PFSK-1 (cell line): ENCODE data around the gene EYA3.

Experiments used
- FOXP2 ChIP-seq: optimal IDR thresholded peaks from 2 replicates; pipeline ENCODE3; 2011; ENCODE audit warnings: borderline replicate concordance, control low read depth, inconsistent platforms; ENCODE audit not compliant: insufficient read depth; ENCODE audit errors: extremely low read length, extremely low read depth
- POLR2AphosphoS5 ChIP-seq: IDR thresholded peaks from 2 replicates; pipeline ENCODE4 v1.6.1; 2012; ENCODE audit warnings: low read depth, mild to moderate bottlenecking, control low read depth, low read length, moderate library complexity
- SIN3A ChIP-seq: IDR thresholded peaks from 2 replicates; pipeline ENCODE4 v1.6.1; 2012; ENCODE audit warnings: mild to moderate bottlenecking, low read length, moderate library complexity, borderline replicate concordance; ENCODE audit not compliant: insufficient read depth
- TAF1 ChIP-seq: IDR thresholded peaks from 2 replicates; pipeline ENCODE4 v1.6.1; 2012; ENCODE audit warnings: low read length, control low read depth, borderline replicate concordance; ENCODE audit not compliant: insufficient read depth
- TF ChIP-seq, protein P1 (sequence below), 2 experiments: IDR thresholded peaks; 2 replicates each; pipeline versions ENCODE4 v1.6.1 to v1.8.0; 2011 to 2012; ENCODE audit warnings: low read depth in 2 of 2, low read length in 2 of 2, control low read depth in 1 of 2, inconsistent platforms in 1 of 2, mild to moderate bottlenecking in 1 of 2, moderate library complexity in 1 of 2; ENCODE audit not compliant: insufficient read depth in 1 of 2

Gene EYA3

DNA sequence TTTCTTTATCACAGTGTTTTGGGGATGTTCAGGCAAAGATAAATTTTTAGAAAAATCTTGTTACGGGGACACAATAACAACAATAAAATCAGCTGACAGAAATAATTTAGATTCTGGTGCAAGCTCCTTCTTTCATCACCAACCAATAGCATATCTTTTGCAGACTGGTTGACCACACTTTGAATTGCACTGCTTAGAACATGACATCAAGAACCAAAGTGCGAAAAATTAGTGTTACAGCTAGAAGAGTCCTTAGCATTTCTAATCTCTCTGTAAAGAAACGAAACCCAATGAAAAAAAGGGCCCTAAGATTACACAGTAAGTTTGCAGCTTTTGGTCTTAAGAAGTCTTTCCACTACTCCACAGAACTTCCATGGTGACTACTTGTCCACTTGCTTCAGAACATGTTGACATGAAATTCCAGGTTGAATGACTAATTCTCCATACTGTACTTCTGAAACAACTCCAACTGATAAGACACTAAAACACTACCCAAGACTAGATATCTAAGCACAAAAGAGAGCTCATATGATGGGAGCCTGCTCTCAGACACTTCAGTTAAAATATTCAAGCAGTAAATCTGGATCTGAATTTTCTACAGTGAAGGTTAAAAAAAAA, 97.4 kb downstream of the EYA3 start:
- TF ChIP-seq POLR2AphosphoS5 (no peak), SIN3A (no peak), TAF1 (no peak), FOXP2 (no peak)
- TF ChIP-seq, protein P1, sequence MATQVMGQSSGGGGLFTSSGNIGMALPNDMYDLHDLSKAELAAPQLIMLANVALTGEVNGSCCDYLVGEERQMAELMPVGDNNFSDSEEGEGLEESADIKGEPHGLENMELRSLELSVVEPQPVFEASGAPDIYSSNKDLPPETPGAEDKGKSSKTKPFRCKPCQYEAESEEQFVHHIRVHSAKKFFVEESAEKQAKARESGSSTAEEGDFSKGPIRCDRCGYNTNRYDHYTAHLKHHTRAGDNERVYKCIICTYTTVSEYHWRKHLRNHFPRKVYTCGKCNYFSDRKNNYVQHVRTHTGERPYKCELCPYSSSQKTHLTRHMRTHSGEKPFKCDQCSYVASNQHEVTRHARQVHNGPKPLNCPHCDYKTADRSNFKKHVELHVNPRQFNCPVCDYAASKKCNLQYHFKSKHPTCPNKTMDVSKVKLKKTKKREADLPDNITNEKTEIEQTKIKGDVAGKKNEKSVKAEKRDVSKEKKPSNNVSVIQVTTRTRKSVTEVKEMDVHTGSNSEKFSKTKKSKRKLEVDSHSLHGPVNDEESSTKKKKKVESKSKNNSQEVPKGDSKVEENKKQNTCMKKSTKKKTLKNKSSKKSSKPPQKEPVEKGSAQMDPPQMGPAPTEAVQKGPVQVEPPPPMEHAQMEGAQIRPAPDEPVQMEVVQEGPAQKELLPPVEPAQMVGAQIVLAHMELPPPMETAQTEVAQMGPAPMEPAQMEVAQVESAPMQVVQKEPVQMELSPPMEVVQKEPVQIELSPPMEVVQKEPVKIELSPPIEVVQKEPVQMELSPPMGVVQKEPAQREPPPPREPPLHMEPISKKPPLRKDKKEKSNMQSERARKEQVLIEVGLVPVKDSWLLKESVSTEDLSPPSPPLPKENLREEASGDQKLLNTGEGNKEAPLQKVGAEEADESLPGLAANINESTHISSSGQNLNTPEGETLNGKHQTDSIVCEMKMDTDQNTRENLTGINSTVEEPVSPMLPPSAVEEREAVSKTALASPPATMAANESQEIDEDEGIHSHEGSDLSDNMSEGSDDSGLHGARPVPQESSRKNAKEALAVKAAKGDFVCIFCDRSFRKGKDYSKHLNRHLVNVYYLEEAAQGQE (IDR thresholded peaks at IDR 0.05; ENCODE audit: insufficient read depth in 1 of 2, low read depth in 2 of 2, low read length in 2 of 2) = no peak

DNA sequence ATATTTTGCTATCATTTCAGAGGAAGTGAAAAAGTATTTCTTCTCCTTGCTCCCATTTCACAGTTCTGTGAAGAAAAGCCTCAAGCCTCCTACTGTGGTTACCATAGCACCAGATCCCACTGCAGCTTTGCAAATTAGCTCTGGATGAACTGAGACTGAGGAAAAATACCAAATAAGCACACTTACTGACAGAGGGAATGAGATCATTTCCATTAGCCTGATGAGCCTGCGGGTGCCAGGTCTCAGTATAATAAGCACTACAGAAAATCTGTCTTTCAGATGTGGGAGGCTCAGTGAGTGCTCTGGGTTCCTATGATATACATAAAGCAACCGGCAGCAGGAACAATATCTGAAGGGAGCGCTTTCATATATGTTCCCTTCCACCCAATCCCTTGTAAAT, 107.3 kb downstream of the EYA3 start:
- TF ChIP-seq POLR2AphosphoS5 = no peak
- TF ChIP-seq, protein P1 (IDR thresholded peaks at IDR 0.05; ENCODE audit: insufficient read depth in 1 of 2, low read depth in 2 of 2, low read length in 2 of 2) = no peak
- TF ChIP-seq TAF1 = no peak
- TF ChIP-seq FOXP2 = no peak
- TF ChIP-seq SIN3A = no peak

DNA sequence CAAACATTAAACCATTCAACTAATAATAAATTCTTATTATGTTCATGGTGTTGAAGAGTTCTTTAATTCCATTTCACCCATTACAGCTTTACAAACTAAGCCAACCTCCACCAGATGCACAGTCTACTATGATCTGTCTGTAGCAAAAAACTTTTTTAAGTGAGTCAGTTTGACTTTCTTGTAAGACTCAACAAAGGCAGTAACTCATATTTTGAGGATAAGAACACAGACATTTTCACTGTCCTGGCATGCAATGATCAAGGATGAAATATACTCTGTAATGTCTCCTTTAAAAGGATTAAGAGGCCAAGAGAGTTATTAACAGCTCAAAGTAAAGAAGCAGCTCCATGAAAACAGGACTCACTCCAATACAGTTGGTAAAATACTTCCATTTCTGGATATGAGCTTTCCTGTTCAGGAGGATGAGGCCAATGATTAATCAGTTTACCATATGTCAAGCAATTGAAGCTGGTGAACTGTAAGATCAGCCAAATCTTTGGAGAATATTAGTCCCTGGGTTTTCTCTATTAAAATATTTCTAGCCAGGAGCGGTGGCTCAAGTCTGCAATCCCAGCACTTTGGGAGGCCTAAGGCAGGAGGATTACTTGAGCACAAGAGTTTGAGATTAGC, 108.1 kb downstream of the EYA3 start:
- TF ChIP-seq FOXP2 = no peak
- TF ChIP-seq POLR2AphosphoS5 = no peak
- TF ChIP-seq TAF1 = no peak
- TF ChIP-seq SIN3A = no peak
- TF ChIP-seq, protein P1 (IDR thresholded peaks at IDR 0.05; ENCODE audit: insufficient read depth in 1 of 2, low read depth in 2 of 2, low read length in 2 of 2) = no peak

DNA sequence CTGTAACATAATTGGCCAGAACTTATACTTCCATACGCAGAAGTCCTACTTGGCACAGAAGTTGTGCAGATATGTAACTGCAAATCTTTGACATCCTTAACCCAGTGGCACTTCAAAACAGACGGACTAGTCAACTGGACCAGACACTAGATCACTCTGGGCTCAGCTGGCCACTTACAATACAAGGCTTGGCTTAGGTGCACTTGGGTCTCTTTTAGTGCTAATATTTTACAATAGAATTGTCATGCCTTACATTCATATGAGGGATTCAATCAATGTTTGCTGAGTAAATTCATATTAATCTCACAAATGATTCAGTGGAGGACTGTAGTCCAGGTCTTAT, 108.6 kb downstream of the EYA3 start:
- TF ChIP-seq SIN3A = no peak

DNA sequence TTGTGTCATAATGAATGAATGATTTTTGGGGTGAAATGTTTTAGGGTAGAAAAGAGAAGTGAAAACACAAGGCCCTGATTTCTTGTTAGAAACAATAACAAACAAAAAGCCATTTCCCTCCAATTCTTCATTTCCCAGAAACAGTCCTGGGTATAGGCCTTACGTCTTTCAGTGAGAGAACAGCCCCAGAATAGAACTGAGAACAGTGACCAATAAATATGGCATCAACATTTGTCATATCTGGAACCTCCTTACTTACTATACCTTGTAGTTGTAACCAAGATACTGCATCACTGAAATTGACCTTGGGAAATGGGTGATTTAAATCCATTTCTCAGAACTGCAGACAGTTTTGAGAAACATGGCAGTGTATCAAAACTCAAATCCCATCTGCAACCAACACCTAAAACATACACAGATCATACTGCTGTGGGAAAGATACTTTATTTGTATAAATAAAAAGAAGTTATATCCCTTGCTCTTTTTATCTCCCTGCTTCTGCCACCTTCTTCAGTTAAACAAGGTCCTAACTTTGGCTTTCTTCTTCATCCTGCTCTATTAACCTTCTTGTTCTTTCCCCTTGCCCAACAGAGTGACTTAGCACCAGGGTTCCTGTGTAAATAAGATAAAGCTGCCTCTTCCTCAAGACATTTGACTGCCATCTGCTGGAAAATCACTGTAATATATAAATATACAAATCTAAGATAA, 109.1 kb downstream of the EYA3 start:
- TF ChIP-seq TAF1 = no peak
- no peak for TF ChIP-seq POLR2AphosphoS5
- TF ChIP-seq SIN3A = no peak
- TF ChIP-seq, protein P1 (IDR thresholded peaks at IDR 0.05; ENCODE audit: insufficient read depth in 1 of 2, low read depth in 2 of 2, low read length in 2 of 2) = no peak
- TF ChIP-seq FOXP2 = no peak
